Measurements from ENCODE around the gene EDIL3.

GRCh38 chr5:83914662-83915418 is 469.8 kb downstream of the EDIL3 start:
- TF ChIP-seq CTCF (IDR thresholded peaks at IDR 0.05) (no peak), POLR2A (IDR thresholded peaks at IDR 0.05) (no peak)

All from tibial nerve (tissue), 3 donors.